Epithelial cell of proximal tubule (primary cell): Measurements from ENCODE around the gene MMS22L. TPM values are rescaled to one million over a fixed set of nuclear protein-coding genes. Genes with fewer than 3 reads are reported as not detected.

Experiments used
- DNase-seq: peaks from one replicate; pipeline ENCODE4 v3.0.0-alpha.2; 2011; ENCODE audit warnings: low read depth
- H3K4me3 ChIP-seq: 2 replicates; pipeline ENCODE4 v1.5.1; 2011; ENCODE audit warnings: low read depth, mild to moderate bottlenecking, low read length
- CTCF ChIP-seq: conservative IDR thresholded peaks from 2 replicates; pipeline ENCODE4 v1.5.1; 2012; ENCODE audit warnings: low read depth, mild to moderate bottlenecking, low read length
- total RNA-seq: library from RNA; depleted of rRNA; stranded (reverse); fragments of >200 nt; gene quantifications from 2 replicates; pipeline ENCODE4 v1.2.3, GENCODE V29; 2015

MMS22L gene
- total RNA-seq, 1 donor from 2014 or later = 10.7 TPM

GRCh38 chr6:97097068-97098047, 185.7 kb downstream of the MMS22L start:
- TF ChIP-seq CTCF = no peak
- no peak overlapping the region for H3K4me3 ChIP-seq
- no peak for DNase-seq

- DNase-seq = no peak
- TF ChIP-seq CTCF = no peak
- H3K4me3 ChIP-seq = no peak overlapping the region
Observed at GRCh38 chr6:97095311-97095850, 187.6 kb downstream of the MMS22L start.

- no peak for TF ChIP-seq CTCF
- DNase-seq = no peak
- H3K4me3 ChIP-seq = no peak overlapping the region
Observed at GRCh38 chr6:97094376-97094775, 188.6 kb downstream of the MMS22L start.

GRCh38 chr6:97092673-97093305, 190.2 kb downstream of the MMS22L start:
- no peak for DNase-seq
- TF ChIP-seq CTCF = no peak
- no peak overlapping the region for H3K4me3 ChIP-seq
